Large intestine (tissue), 3 donors: ENCODE data around the gene CCM2L. TPM values are rescaled to one million over a fixed set of nuclear protein-coding genes. Genes with fewer than 3 reads are reported as not detected.

ENCODE experiments used
- DNase-seq, 2 donors: peaks; one replicate each; pipeline versions ENCODE4 v3.0.0 to v3.0.0-alpha.2; 2013
- H3K27ac ChIP-seq: one replicate; pipeline ENCODE4 v1.5.1; 2013; ENCODE audit warnings: low read length
- H3K27me3 ChIP-seq: 2 replicates; pipeline ENCODE4 v1.6.1; 2013; ENCODE audit warnings: low read length; ENCODE audit not compliant: control insufficient read depth, insufficient read depth
- H3K36me3 ChIP-seq: 2 replicates; pipeline ENCODE4 v1.6.1; 2013; ENCODE audit warnings: low read length; ENCODE audit not compliant: control insufficient read depth, insufficient read depth
- H3K4me1 ChIP-seq: one replicate; pipeline ENCODE4 v1.6.1; 2013; ENCODE audit warnings: low read length; ENCODE audit not compliant: control insufficient read depth, insufficient read depth
- H3K4me3 ChIP-seq: one replicate; pipeline ENCODE4 v1.5.1; 2013; ENCODE audit warnings: low read length
- H3K9me3 ChIP-seq: one replicate; pipeline ENCODE4 v1.6.1; 2013; ENCODE audit warnings: mild to moderate bottlenecking, low read depth, low read length, moderate library complexity; ENCODE audit not compliant: control insufficient read depth
- WGBS: methylation state at CpG from one replicate; pipeline ENCODE4 v1.1.5; 2013; ENCODE audit warnings: low lambda C conversion rate; ENCODE audit not compliant: insufficient coverage; 5-methylcytosine and 5-hydroxymethylcytosine counted together
- polyA plus RNA-seq: library from polyadenylated mRNA; unstranded; fragments of 120-200 nt; gene quantifications from one replicate; pipeline ENCODE4 v1.2.1, GENCODE V29; 2013

The CCM2L gene
- polyA plus RNA-seq, 1 donor: 2.9 TPM

DNA sequence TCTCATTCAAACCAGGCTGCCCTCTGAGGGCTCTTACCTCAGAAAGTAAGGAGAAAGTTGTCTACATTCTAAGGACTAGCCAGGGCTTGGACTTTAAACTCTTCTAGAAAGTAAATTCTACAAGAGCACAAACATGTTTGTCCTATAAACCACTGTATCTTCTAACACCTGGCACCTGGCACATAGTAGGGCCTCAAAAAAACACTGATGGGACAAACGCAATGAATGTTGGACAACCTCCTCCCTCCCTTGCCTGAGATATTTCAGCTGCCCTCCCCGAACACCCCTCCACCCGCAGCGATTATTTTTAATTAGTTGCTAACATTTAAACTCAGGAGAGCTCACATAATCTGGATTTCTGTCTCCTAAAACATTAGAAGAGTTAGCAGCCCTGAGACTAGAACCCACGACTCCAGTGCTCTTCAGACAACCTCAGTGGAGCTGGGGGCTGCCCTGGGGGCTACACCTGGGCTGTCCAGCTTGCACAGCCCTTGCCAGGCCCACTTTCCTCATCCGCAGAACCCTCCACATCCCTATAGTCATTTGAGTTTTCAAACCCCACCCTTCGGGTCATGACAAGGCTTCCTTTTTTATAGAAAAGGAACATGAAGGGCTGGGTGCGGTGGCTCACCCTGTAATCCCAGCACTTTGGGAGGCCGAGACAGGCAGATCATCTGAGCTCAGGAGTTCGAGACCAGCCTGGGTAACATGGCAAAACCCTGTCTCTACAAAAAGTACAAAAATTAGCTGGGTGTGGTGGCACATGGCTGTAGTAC is 46.7 kb downstream of the CCM2L start:
- Histone ChIP-seq H3K36me3 (no peaks in the 10 kb centered on the region), H3K27me3 (peaks cover 48% of the 10 kb centered on the region), H3K4me1 (no peaks in the 10 kb centered on the region), H3K9me3 (peaks cover 2% of the 10 kb centered on the region), H3K4me3 (no peak overlapping the region), H3K27ac (no peak overlapping the region)
- no peak for DNase-seq
- WGBS: no CpG with 5 or more reads among the region's 10 CpGs

DNA sequence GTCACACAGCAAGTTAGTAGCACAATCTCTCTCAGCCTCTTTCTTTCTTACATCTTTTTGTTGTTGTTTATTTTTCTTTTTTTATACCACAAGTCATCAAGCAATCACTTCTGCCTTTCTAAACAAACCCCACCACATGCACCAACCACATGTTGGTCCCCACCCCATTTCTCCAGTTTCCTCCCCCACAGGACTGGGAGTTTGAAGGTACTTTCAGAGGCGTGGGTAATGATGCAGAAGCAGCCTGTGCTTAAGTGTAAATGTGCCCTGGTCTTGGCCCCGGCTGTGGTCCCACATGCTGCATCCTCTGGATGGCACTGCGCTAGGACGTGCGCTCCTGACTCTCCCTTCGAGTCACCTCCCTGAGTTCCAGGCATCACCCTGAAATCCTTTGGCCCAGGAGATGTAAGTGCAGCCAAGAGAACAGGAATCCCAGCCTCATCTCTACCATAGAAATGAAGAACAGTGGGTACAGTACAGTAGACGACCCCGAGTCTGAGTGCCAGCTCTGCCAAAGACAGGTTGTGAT is 47.5 kb downstream of the CCM2L start:
- H3K36me3 ChIP-seq: no peaks in the 10 kb centered on the region
- no peak for DNase-seq
- no CpG with 5 or more reads among the region's 8 CpGs for WGBS
- no peak overlapping the region for H3K4me3 ChIP-seq
- H3K27me3 ChIP-seq: peaks cover 45% of the 10 kb centered on the region
- no peak overlapping the region for H3K27ac ChIP-seq
- H3K9me3 ChIP-seq: no peaks in the 10 kb centered on the region
- H3K4me1 ChIP-seq: no peaks in the 10 kb centered on the region

DNA sequence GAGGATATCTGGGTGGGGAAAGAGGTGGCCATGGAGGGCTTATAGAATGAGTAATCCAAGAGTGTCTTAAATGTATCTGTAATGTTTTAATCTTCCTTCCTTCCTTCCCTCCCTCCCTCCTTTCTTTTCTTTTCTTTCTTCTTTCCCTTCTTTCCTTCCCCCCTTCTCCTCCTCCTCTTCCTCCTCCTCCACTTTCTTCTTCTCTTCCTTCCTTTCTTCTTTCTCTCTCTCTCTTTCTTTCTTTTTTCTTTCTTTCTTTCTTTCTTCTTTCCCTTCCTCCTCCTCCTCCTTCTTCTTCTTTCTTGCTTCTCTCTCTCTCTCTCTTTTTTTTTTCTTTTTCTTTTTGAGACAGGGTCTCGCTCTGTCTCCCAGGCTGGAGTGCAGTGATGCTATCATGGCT is 49.0 kb downstream of the CCM2L start:
- Histone ChIP-seq H3K9me3 (no peaks in the 10 kb centered on the region), H3K27ac (no peak overlapping the region), H3K36me3 (no peaks in the 10 kb centered on the region), H3K4me3 (no peak overlapping the region), H3K4me1 (no peaks in the 10 kb centered on the region), H3K27me3 (peaks cover 35% of the 10 kb centered on the region)
- 88% methylated on average over 1 of the region's 1 CpG for WGBS
- DNase-seq: no peak

DNA sequence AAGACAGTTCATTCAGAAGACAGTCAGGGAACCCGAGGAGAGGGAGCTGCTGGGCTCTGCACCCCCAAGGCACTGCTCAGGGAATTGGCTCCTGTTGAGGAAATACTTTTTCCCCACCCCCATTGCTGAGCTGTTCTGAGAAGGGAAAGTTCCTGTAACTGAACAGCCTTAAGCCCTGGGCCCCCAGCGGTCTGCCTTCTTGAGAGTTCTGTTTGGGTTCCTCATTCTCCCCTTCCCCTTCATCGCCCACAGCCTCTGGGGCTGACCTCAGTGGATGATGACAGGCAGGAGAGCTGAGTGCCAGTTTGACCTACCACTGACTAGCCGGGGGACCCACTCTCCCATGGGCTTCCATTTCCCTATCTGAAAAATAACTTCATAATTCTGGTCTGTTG is 52.5 kb downstream of the CCM2L start:
- no peak for DNase-seq
- H3K4me3 ChIP-seq: no peak overlapping the region
- no CpG with 5 or more reads among the region's 4 CpGs for WGBS
- H3K9me3 ChIP-seq: no peaks in the 10 kb centered on the region
- no peak overlapping the region for H3K27ac ChIP-seq
- no peaks in the 10 kb centered on the region for H3K36me3 ChIP-seq
- H3K27me3 ChIP-seq: peaks cover 24% of the 10 kb centered on the region
- no peaks in the 10 kb centered on the region for H3K4me1 ChIP-seq

DNA sequence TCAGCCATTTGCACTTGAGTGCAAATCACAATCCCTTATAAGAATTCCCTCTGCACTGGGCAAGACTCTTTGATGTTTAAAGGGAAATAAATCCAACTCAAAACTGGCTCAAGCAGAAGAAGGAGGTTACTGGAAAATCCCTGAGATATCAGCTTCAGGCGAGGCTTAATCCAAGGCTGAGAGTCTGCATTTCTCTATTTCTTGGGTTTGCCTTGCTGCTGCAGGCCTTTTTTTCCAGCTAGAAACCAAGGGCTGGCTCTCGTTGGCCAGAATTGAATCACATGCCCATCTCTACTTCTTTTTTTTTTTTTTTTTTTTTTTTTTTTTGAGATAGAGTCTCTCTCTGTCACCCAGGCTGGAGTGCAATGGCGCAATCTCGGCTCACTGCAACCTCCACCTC is 53.5 kb downstream of the CCM2L start:
- no peaks in the 10 kb centered on the region for H3K36me3 ChIP-seq
- no peak overlapping the region for H3K4me3 ChIP-seq
- H3K27me3 ChIP-seq: peaks cover 17% of the 10 kb centered on the region
- H3K27ac ChIP-seq: no peak overlapping the region
- H3K4me1 ChIP-seq: no peaks in the 10 kb centered on the region
- WGBS: 83% methylated on average over 1 of the region's 4 CpGs
- no peak for DNase-seq
- no peaks in the 10 kb centered on the region for H3K9me3 ChIP-seq

DNA sequence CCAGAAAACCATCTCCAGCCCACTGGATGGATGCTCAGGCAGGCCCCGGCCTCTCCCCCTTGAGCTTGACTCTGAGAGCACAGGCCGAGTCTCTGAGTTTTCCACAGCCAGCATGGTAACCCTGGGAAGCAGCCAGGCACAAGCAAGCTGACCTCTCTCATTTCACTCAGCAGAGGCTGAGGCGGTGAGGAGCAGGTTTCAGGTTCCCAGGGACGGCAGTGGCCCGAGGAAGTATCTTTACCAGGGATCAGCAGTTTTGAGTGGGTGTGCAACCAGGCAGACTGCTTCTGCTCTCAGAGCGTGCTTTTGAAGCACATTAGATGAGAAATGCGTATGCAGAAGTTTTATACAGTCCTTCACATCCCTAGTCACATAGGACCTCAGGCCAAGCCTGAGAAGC is 54.4 kb downstream of the CCM2L start:
- H3K36me3 ChIP-seq: no peaks in the 10 kb centered on the region
- no peak for DNase-seq
- no peaks in the 10 kb centered on the region for H3K4me1 ChIP-seq
- no CpG with 5 or more reads among the region's 7 CpGs for WGBS
- peaks cover 13% of the 10 kb centered on the region for H3K27me3 ChIP-seq
- H3K9me3 ChIP-seq: no peaks in the 10 kb centered on the region
- H3K4me3 ChIP-seq: no peak overlapping the region
- H3K27ac ChIP-seq: no peak overlapping the region

DNA sequence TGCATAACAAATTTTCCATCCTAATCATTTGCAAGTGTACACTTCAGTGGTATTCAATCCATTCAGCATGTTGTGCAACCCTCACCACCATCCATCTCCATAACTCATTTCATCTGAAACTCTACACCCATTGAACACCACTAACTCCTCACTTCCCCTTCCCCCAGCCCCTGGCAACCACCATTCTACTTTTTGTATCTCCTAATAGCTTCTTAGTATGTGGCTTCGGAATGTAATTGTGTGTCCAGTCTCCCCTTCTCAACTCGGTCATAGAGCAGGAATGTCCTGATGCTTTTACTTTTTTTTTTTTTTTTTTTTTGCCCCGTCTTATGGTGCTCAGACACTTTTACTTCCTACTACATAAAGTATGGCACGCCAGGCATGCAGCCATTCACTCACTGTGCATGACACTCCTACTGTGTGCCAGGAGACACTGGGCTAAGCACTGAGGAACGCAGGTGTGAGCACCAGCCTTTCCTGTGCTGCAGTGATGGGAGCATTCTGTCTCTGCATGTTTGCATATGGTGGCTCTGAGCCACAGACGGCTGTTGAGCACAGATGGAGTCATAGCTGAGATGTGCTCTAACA is 57.1 kb downstream of the CCM2L start:
- no peak overlapping the region for H3K27ac ChIP-seq
- no peak for DNase-seq
- peaks cover 18% of the 10 kb centered on the region for H3K27me3 ChIP-seq
- H3K4me3 ChIP-seq: no peak overlapping the region
- 33% methylated on average over 1 of the region's 6 CpGs for WGBS
- no peaks in the 10 kb centered on the region for H3K9me3 ChIP-seq
- no peaks in the 10 kb centered on the region for H3K4me1 ChIP-seq
- no peaks in the 10 kb centered on the region for H3K36me3 ChIP-seq

DNA sequence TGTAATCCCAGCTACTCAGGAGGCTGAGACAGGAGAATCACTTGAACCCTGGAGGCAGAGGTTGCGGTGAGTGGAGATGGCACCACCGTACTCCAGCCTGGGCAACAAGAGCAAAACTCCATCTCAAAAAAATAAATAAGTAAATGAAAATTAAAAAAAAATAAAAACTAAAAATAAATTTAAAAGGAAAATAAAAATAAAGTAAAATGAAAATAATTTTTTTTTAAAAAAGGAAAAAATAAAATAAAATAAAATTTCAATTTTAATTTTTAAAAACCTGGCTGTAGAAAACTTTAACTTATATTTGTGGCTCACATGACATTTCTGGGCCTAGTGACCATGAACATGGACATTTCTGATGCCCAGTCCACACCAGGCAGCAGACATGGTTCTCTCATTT is 57.9 kb downstream of the CCM2L start:
- H3K4me3 ChIP-seq: no peak overlapping the region
- H3K27ac ChIP-seq: no peak overlapping the region
- no peaks in the 10 kb centered on the region for H3K36me3 ChIP-seq
- no peaks in the 10 kb centered on the region for H3K9me3 ChIP-seq
- no peaks in the 10 kb centered on the region for H3K4me1 ChIP-seq
- WGBS: 79% methylated on average over 2 of the region's 2 CpGs
- H3K27me3 ChIP-seq: peaks cover 11% of the 10 kb centered on the region
- no peak for DNase-seq

DNA sequence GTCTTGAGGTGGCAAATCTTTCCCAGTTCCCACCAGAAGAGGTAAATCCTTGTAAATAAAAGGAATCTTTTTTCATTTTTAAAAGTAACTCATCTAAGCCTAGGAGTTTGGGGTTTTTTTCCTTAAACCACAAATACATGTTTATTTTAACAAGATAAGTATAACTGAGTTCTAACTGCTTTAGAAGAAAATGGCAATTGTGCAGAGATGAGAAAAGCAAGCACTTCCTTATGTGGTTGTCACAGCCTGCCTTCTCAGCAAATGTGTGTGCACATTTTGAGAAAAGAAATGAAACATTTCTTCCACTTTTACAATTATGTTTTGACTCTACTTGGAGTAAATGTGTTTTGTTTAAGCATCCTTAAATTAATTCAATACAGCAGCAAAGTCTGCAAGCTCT is 59.5 kb downstream of the CCM2L start:
- H3K4me3 ChIP-seq: no peak overlapping the region
- H3K4me1 ChIP-seq: no peaks in the 10 kb centered on the region
- peaks cover 11% of the 10 kb centered on the region for H3K27me3 ChIP-seq
- no peaks in the 10 kb centered on the region for H3K9me3 ChIP-seq
- no peak for DNase-seq
- H3K27ac ChIP-seq: no peak overlapping the region
- H3K36me3 ChIP-seq: no peaks in the 10 kb centered on the region

DNA sequence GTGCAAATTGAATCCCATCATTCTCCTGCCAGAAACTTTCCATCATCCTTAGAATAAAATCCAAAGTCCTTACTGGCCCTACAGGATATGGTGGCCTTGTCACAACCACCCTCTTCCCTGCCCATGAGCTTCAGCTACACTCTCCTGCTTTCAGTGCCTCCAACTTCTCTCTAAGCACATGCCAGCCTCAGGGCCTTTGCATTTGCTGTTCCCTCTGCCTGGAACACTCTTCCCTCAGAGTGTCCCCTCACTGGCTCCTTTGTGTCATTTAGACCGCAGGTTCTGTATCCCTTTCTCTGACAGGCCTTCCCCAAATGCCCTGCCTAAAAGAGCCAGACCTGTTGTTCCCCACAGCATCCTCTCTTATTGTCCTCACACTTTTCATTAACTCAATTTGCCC is 60.0 kb downstream of the CCM2L start:
- no peak overlapping the region for H3K4me3 ChIP-seq
- H3K36me3 ChIP-seq: no peaks in the 10 kb centered on the region
- H3K27ac ChIP-seq: no peak overlapping the region
- WGBS: no CpG with 5 or more reads among the region's 1 CpG
- peaks cover 11% of the 10 kb centered on the region for H3K27me3 ChIP-seq
- no peaks in the 10 kb centered on the region for H3K4me1 ChIP-seq
- DNase-seq: no peak
- H3K9me3 ChIP-seq: no peaks in the 10 kb centered on the region
